IMR-90 (cell line): ENCODE data around the gene GLMN. TPM values are rescaled to one million over a fixed set of nuclear protein-coding genes. Genes with fewer than 3 reads are reported as not detected.
"Not testable (repeated sequence)": the region's sequence is repeated elsewhere in the genome, so short reads cannot be mapped to it uniquely, and the experiment has no call there.

Source experiments
- ATAC-seq: fragments of 200-7000 bp; cut with Tn5 transposase; 2 replicates; pipeline ENCODE4 v1.9.1; 2020; ENCODE audit warnings: low read depth, mild to moderate bottlenecking, moderate library complexity
- BruUV-seq: library from RNA; stranded (reverse); fragments of 400-500 nt; replicated peaks from 2 replicates; lab custom pipeline; 2021; lab: Mats Ljungman, UMichigan
- CTCF ChIA-PET: fragments of 300-600 bp; formaldehyde crosslinking; extraction: SDS; loops from one replicate; lab custom pipeline; 2021; ENCODE audit warnings: antibody characterized with exemption; lab: Yijun Ruan, JAX
- POLR2A ChIA-PET: fragments of 300-600 bp; sonication (Branson Sonifier 250); formaldehyde crosslinking; loops from one replicate; lab custom pipeline; 2022; ENCODE audit warnings: antibody characterized with exemption; ENCODE audit not compliant: unreplicated experiment; lab: Charles Lee
- DNase-seq: peaks from one replicate; pipeline ENCODE4 v3.0.0; 2013
- H2AFZ ChIP-seq: replicated peaks from 2 replicates; pipeline ENCODE3; 2013; ENCODE audit warnings: low read length, mild to moderate bottlenecking; ENCODE audit not compliant: poor library complexity
- H2AK5ac ChIP-seq: 2 replicates; pipeline ENCODE4 v1.6.1; 2013; ENCODE audit warnings: low read depth, low read length, inconsistent platforms
- H2AK9ac ChIP-seq: replicated peaks from 2 replicates; pipeline ENCODE3; 2013; ENCODE audit warnings: mild to moderate bottlenecking, low read depth, low read length, moderate library complexity; ENCODE audit not compliant: poor library complexity
- H2BK120ac ChIP-seq: 2 replicates; pipeline ENCODE4 v1.6.1; 2013; ENCODE audit warnings: low read depth, low read length, inconsistent platforms
- H2BK15ac ChIP-seq: 3 replicates; pipeline ENCODE4 v1.6.1; 2013; ENCODE audit warnings: low read depth, low read length, inconsistent platforms
- H2BK20ac ChIP-seq: 2 replicates; pipeline ENCODE4 v1.6.1; 2013; ENCODE audit warnings: low read depth, mild to moderate bottlenecking, inconsistent platforms, low read length, moderate library complexity
- H2BK5ac ChIP-seq: 2 replicates; pipeline ENCODE4 v1.6.1; 2013; ENCODE audit warnings: mild to moderate bottlenecking, low read depth, low read length, inconsistent platforms; ENCODE audit not compliant: poor library complexity, severe bottlenecking
- H3K14ac ChIP-seq: replicated peaks from 2 replicates; pipeline ENCODE4 v1.6.1; 2013; ENCODE audit warnings: low read depth, low read length, inconsistent platforms
- H3K18ac ChIP-seq: 2 replicates; pipeline ENCODE4 v1.6.1; 2013; ENCODE audit warnings: low read depth, low read length, control low read depth
- H3K23ac ChIP-seq: 2 replicates; pipeline ENCODE4 v1.6.1; 2013; ENCODE audit warnings: low read depth, low read length, inconsistent platforms
- H3K27ac ChIP-seq: 2 replicates; pipeline ENCODE4 v1.5.1; 2013; ENCODE audit warnings: mild to moderate bottlenecking, control low read depth, low read length; ENCODE audit not compliant: insufficient read depth
- H3K27me3 ChIP-seq: 2 replicates; pipeline ENCODE4 v1.6.1; 2013; ENCODE audit warnings: low read length; ENCODE audit not compliant: control insufficient read depth, insufficient read depth
- H3K36me3 ChIP-seq: 2 replicates; pipeline ENCODE4 v1.6.1; 2013; ENCODE audit warnings: low read length, mixed read lengths; ENCODE audit not compliant: control insufficient read depth, insufficient read depth
- H3K4ac ChIP-seq: 2 replicates; pipeline ENCODE4 v1.6.1; 2013; ENCODE audit warnings: low read depth, low read length, inconsistent platforms
- H3K4me1 ChIP-seq: 2 replicates; pipeline ENCODE4 v1.6.1; 2013; ENCODE audit warnings: low read length, mixed read lengths; ENCODE audit not compliant: control insufficient read depth, insufficient read depth
- H3K4me2 ChIP-seq: 2 replicates; pipeline ENCODE4 v1.6.1; 2013; ENCODE audit warnings: low read depth, mild to moderate bottlenecking, control low read depth, low read length, moderate library complexity
- H3K4me3 ChIP-seq: 2 replicates; pipeline ENCODE4 v1.5.1; 2013; ENCODE audit warnings: low read depth, mild to moderate bottlenecking, control low read depth, low read length, moderate library complexity; ENCODE audit not compliant: insufficient read depth
- H3K56ac ChIP-seq: 2 replicates; pipeline ENCODE4 v1.6.1; 2013; ENCODE audit warnings: low read length, inconsistent platforms; ENCODE audit not compliant: insufficient read depth; ENCODE audit errors: extremely low read depth
- H3K79me1 ChIP-seq, 2 experiments: 2 replicates each; pipeline ENCODE4 v1.6.1; 2013; ENCODE audit warnings: low read length in 2 of 2, inconsistent platforms in 1 of 2, low read depth in 1 of 2
- H3K9ac ChIP-seq: 2 replicates; pipeline ENCODE4 v1.6.1; 2013; ENCODE audit warnings: low read depth, low read length, control low read depth
- H3K9me1 ChIP-seq: 2 replicates; pipeline ENCODE4 v1.6.1; 2013; ENCODE audit warnings: low read length, inconsistent platforms; ENCODE audit not compliant: insufficient read depth
- H3K9me3 ChIP-seq: 2 replicates; pipeline ENCODE4 v1.6.1; 2013; ENCODE audit warnings: low read length; ENCODE audit not compliant: control insufficient read depth, insufficient read depth
- H4K20me1 ChIP-seq: 2 replicates; pipeline ENCODE4 v1.6.1; 2013; ENCODE audit warnings: low read length, inconsistent platforms; ENCODE audit not compliant: insufficient read depth
- H4K5ac ChIP-seq: 2 replicates; pipeline ENCODE4 v1.6.1; 2013; ENCODE audit warnings: mild to moderate bottlenecking, low read depth, low read length, control low read depth
- H4K8ac ChIP-seq, 2 experiments: 2 replicates each; pipeline ENCODE4 v1.6.1; 2013; ENCODE audit warnings: low read depth in 2 of 2, low read length in 2 of 2, control low read depth in 1 of 2, inconsistent platforms in 1 of 2
- H4K91ac ChIP-seq: 2 replicates; pipeline ENCODE4 v1.6.1; 2013; ENCODE audit warnings: low read depth, low read length, inconsistent platforms; ENCODE audit not compliant: insufficient read depth
- WGBS, 2 experiments: methylation state at CpG; one replicate each; pipeline versions ENCODE4 v1.1.5 to v1.1.7; 2013; ENCODE audit warnings: missing lambda C conversion rate in 2 of 2; ENCODE audit not compliant: insufficient read length in 1 of 2; ENCODE audit errors: extremely low coverage in 2 of 2; 5-methylcytosine and 5-hydroxymethylcytosine counted together
- dilution Hi-C: fragments of 300-500 bp; cut with HindIII; formaldehyde crosslinking; loops from one replicate; pipeline ENCODE4 v1.14.3; 2018; ENCODE audit warnings: low sequenced_read_pairs; ENCODE audit not compliant: unreplicated experiment
- in situ Hi-C: fragments of 300-500 bp; cut with MboI; formaldehyde crosslinking; loops from 3 replicates; pipeline ENCODE4 v1.14.3; 2019; ENCODE audit warnings: low sequenced_read_pairs, inconsistent platforms, mixed read lengths
- intact Hi-C: fragments of 100-400 bp; cut with micrococcal nuclease; formaldehyde crosslinking; loops from 2 replicates; pipeline ENCODE4 v1.10.0; 2022
- polyA plus RNA-seq, 3 experiments: library from polyadenylated mRNA; depleted of rRNA; stranded (reverse); fragments of >200 nt; gene quantifications; 2 replicates each; pipeline ENCODE4 v1.2.3, GENCODE V29; 2012; ENCODE audit warnings: low replicate concordance in 1 of 3
- total RNA-seq: library from RNA; depleted of rRNA; stranded (reverse); fragments of >200 nt; gene quantifications from 2 replicates; pipeline ENCODE4 v1.2.3, GENCODE V29; 2012

Gene GLMN
- total and polyA plus RNA-seq, 2 of the 4 experiments (the other 2 are of a cell fraction): 4.1 to 4.7 TPM

DNA sequence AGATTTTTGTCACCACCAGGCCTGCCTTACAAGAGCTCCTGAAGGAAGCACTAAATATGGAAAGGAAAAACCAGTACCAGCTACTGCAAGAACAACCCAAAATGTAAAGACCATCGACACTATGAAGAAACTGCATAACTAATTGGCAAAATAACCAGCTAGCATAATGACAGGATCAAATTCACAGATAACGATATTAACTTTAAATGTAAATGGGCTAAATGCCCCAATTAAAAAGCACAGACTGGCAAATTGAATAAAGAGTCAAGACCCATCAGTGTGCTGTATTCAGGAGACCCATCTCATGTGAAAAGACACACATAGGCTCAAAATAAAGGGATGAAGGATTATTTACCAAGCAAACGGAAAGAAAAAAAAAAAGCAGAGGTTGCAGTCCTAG lies 44.1 kb downstream of the GLMN start:
- ATAC-seq, H3K4me1 ChIP-seq, POLR2A ChIA-PET, intact Hi-C loops, H3K4me3 ChIP-seq, in situ Hi-C loops, H3K14ac ChIP-seq, BruUV-seq, H3K79me1 ChIP-seq, H2BK15ac ChIP-seq, H4K91ac ChIP-seq, H3K9me1 ChIP-seq, H2BK20ac ChIP-seq, H2AK5ac ChIP-seq, H2AK9ac ChIP-seq, H4K8ac ChIP-seq, H3K9me3 ChIP-seq, dilution Hi-C loops, H3K23ac ChIP-seq, H3K56ac ChIP-seq, H3K27me3 ChIP-seq, H4K5ac ChIP-seq, H2AFZ ChIP-seq, H3K4ac ChIP-seq, H4K20me1 ChIP-seq, H2BK5ac ChIP-seq, H3K18ac ChIP-seq, H3K36me3 ChIP-seq, CTCF ChIA-PET, H3K27ac ChIP-seq, H3K4me2 ChIP-seq, DNase-seq, H2BK120ac ChIP-seq, H3K9ac ChIP-seq: not testable (repeated sequence)
- WGBS, 2 experiments: no CpG with 5 or more reads among the region's 3 CpGs
